K562 (cell line): ENCODE measurements around the gene NACAD. TPM values are rescaled to one million over a fixed set of nuclear protein-coding genes. Genes with fewer than 3 reads are reported as not detected.

ENCODE experiments used
- ATAC-seq: fragments of 200-7000 bp; cut with Tn5 transposase; 3 replicates; pipeline ENCODE4 v1.9.1; 2020; ENCODE audit warnings: moderate library complexity
- BruUV-seq: library from RNA; stranded (reverse); fragments of 400-500 nt; replicated peaks from 2 replicates; lab custom pipeline; 2021; lab: Mats Ljungman, UMichigan
- CTCF ChIA-PET: fragments of 300-600 bp; formaldehyde crosslinking; extraction: SDS; loops from one replicate; lab custom pipeline; 2021; ENCODE audit warnings: low intra/inter-chr PET ratio; lab: Yijun Ruan, JAX
- POLR2A ChIA-PET: fragments of 300-600, 350-650 bp; sonication (Branson Sonifier 250); formaldehyde crosslinking; extraction: SDS; loops from one replicate; lab custom pipeline; 2021; ENCODE audit warnings: antibody characterized with exemption, inconsistent platforms; lab: Yijun Ruan, JAX
- DNase-seq, 4 experiments: peaks; one replicate each; pipeline versions ENCODE4 v3.0.0 to v3.0.0-alpha.2; 2011 to 2018; ENCODE audit warnings: low spot score in 3 of 4, mixed read lengths in 3 of 4; ENCODE audit errors: extremely low read depth in 1 of 4
- FAIRE-seq: peaks from 2 replicates; lab custom pipeline; 2011; peaks lifted over from hg19 to GRCh38; lab: Jason Lieb, UNC
- H2AFZ ChIP-seq: 2 replicates; pipeline ENCODE4 v1.6.0; 2011; ENCODE audit warnings: low read depth, low read length, control low read depth, inconsistent platforms
- H3K27ac ChIP-seq: fragments of 200-600 bp; 3 replicates; pipeline ENCODE4 v1.8.0; 2011; ENCODE audit warnings: low read depth, mild to moderate bottlenecking, control low read depth, inconsistent platforms, low read length, moderate library complexity, mixed read lengths; ENCODE audit errors: extremely low read depth
- H3K27me3 ChIP-seq, 2 experiments: fragments of 300-600 bp in 1 of 2; 2 replicates in 1 of 2; 3 replicates in 1 of 2; pipeline versions ENCODE4 v1.6.0 to v1.8.0; 2011; ENCODE audit warnings: inconsistent platforms in 2 of 2, low read length in 2 of 2, mild to moderate bottlenecking in 1 of 2, mixed read lengths in 1 of 2, moderate library complexity in 1 of 2; ENCODE audit not compliant: control insufficient read depth in 2 of 2, insufficient read depth in 2 of 2
- H3K36me3 ChIP-seq: fragments of 300-600 bp; 3 replicates; pipeline ENCODE4 v1.8.0; 2011; ENCODE audit warnings: mild to moderate bottlenecking, low read length, inconsistent platforms; ENCODE audit not compliant: control insufficient read depth, insufficient read depth
- H3K4me1 ChIP-seq, 2 experiments: fragments of 200-600 bp in 1 of 2; replicated peaks in 1 of 2; 2 replicates in 1 of 2; 3 replicates in 1 of 2; pipeline versions ENCODE4 v1.5.1 to v1.8.0; 2011; ENCODE audit warnings: inconsistent platforms in 2 of 2, low read length in 2 of 2, mild to moderate bottlenecking in 1 of 2, mixed read lengths in 1 of 2, moderate library complexity in 1 of 2; ENCODE audit not compliant: control insufficient read depth in 2 of 2, insufficient read depth in 2 of 2
- H3K4me2 ChIP-seq: 2 replicates; pipeline ENCODE4 v1.6.1; 2011; ENCODE audit warnings: low read length, control low read depth, inconsistent platforms, mixed read lengths; ENCODE audit not compliant: insufficient read depth
- H3K4me3 ChIP-seq: fragments of 200-600 bp; sonication (generic), shearing (Covaris generic); 2 replicates; pipeline ENCODE4 v1.5.1; 2016; ENCODE audit warnings: control low read depth, inconsistent platforms
- H3K79me2 ChIP-seq: fragments of 200-600 bp; 3 replicates; pipeline ENCODE4 v1.8.0; 2011; ENCODE audit warnings: low read length, inconsistent platforms; ENCODE audit not compliant: control insufficient read depth, insufficient read depth
- H3K9ac ChIP-seq, 2 experiments: 2 replicates each; pipeline versions ENCODE4 v1.6.0 to v1.6.1; 2011; ENCODE audit warnings: low read depth in 2 of 2, low read length in 2 of 2, control low read depth in 1 of 2, inconsistent platforms in 1 of 2, mild to moderate bottlenecking in 1 of 2, mixed read lengths in 1 of 2; ENCODE audit not compliant: insufficient read depth in 1 of 2
- H3K9me1 ChIP-seq: one replicate; pipeline ENCODE4 v1.6.0; 2011; ENCODE audit warnings: inconsistent platforms, mild to moderate bottlenecking, low read length, moderate library complexity; ENCODE audit not compliant: control insufficient read depth, insufficient read depth
- H3K9me3 ChIP-seq: replicated peaks from 2 replicates; pipeline ENCODE4 v1.5.1; 2011; ENCODE audit warnings: low read depth, low read length, inconsistent platforms; ENCODE audit not compliant: control insufficient read depth, insufficient read depth
- H4K20me1 ChIP-seq: replicated peaks from 2 replicates; pipeline ENCODE4 v1.6.1; 2011; ENCODE audit warnings: low read length, inconsistent platforms, mixed read lengths; ENCODE audit not compliant: control insufficient read depth, insufficient read depth
- CTCF ChIP-seq, 3 experiments: IDR thresholded peaks in 2 of 3; conservative IDR thresholded peaks in 1 of 3; 2 replicates each; pipeline ENCODE4 v1.5.1; 2011 to 2012; ENCODE audit warnings: low read length in 3 of 3, mild to moderate bottlenecking in 3 of 3, control low read depth in 2 of 3, improper control_type of control experiment in 1 of 3, inconsistent platforms in 1 of 3, low read depth in 1 of 3, mixed read lengths in 1 of 3, moderate library complexity in 1 of 3; ENCODE audit not compliant: insufficient read depth in 2 of 3
- FOXK2 ChIP-seq, 2 experiments: fragments of 450-650 bp; IDR thresholded peaks in 1 of 2; conservative IDR thresholded peaks in 1 of 2; 2 replicates each; pipeline ENCODE4 v1.6.1; 2016; ENCODE audit warnings: low read depth in 2 of 2, mild to moderate bottlenecking in 1 of 2
- IFI16 ChIP-seq: fragments of 250-450 bp; sonication (Bioruptor Pico); IDR thresholded peaks from 2 replicates; pipeline ENCODE4 v2.1.2; 2022; ENCODE audit warnings: mild to moderate bottlenecking, inconsistent platforms
- KLF13 ChIP-seq: fragments of 450-650 bp; IDR thresholded peaks from 2 replicates; pipeline ENCODE4 v1.6.1; 2016; ENCODE audit warnings: missing genetic modification characterization, low read depth, mild to moderate bottlenecking, missing compliant biosample characterization, moderate library complexity, borderline replicate concordance
- SMAD1 ChIP-seq: fragments of 150-350 bp; IDR thresholded peaks from 2 replicates; pipeline ENCODE4 v1.6.1; 2014; ENCODE audit warnings: low read length, low read depth; ENCODE audit not compliant: partially characterized antibody
- SMARCE1 ChIP-seq: fragments of 450-650 bp; IDR thresholded peaks from 2 replicates; pipeline ENCODE4 v1.7.1; 2016; ENCODE audit warnings: mild to moderate bottlenecking
- WGBS: fragments of 100-300 bp; shearing (Covaris generic); methylation state at CpG from one replicate; pipeline ENCODE4 v1.1.6; 2016; ENCODE audit warnings: low coverage, mixed read lengths; ENCODE audit not compliant: insufficient coverage; ENCODE audit errors: missing lambda C conversion rate; 5-methylcytosine and 5-hydroxymethylcytosine counted together
- in situ Hi-C: fragments of 300-500 bp; cut with MboI; formaldehyde crosslinking; loops from 4 replicates; pipeline ENCODE4 v1.15.0; 2018; ENCODE audit warnings: inconsistent platforms, mixed read lengths
- intact Hi-C: fragments of 100-400 bp; cut with micrococcal nuclease; formaldehyde crosslinking; loops from 2 replicates; pipeline ENCODE4 v1.14.2; 2022
- polyA plus RNA-seq, 8 experiments: library from polyadenylated mRNA; depleted of rRNA in 4 of 8; stranded (reverse) in 5 of 8; unstranded in 3 of 8; fragments of >200 nt; fragmentation: Nextera tagmentation in 2 of 8; fragmentation: Illumina TruSeq in 1 of 8; extraction: Ambion mirVana in 2 of 8; extraction: Trizol in 1 of 8; gene quantifications; 2 replicates each; pipeline versions ENCODE4 v1.2.1 to v1.2.3, GENCODE V29; 2011 to 2014; ENCODE audit warnings: inconsistent platforms in 1 of 8, missing spikeins in 1 of 8
- total RNA-seq, 7 experiments: library from RNA; depleted of rRNA in 6 of 7; stranded (reverse); fragments of >200 nt in 6 of 7; fragmentation: Illumina TruSeq in 2 of 7; extraction: Trizol in 2 of 7; gene quantifications; 2 replicates each; pipeline versions ENCODE4 v1.2.1 to v1.2.3, GENCODE V29; 2011 to 2021; ENCODE audit warnings: low replicate concordance in 1 of 7

The NACAD gene
- total and polyA plus RNA-seq, 9 of the 15 experiments (the other 6 are each of a cell fraction or from before 2014, with no cell fraction given): under 0.01 to 0.03 (median 0.02) TPM; not detected in 5

- intact Hi-C loops (no loop called here), in situ Hi-C loops (no loop called here)
- 52% methylated on average over 4 of the region's 9 CpGs for WGBS
- H3K4me2 ChIP-seq: no peak overlapping the region
- H3K27ac ChIP-seq: no peak overlapping the region
- TF ChIP-seq SMAD1 (no peak), FOXK2 (conservative IDR thresholded peaks at IDR 0.05 in 1 of 2, IDR thresholded peaks at IDR 0.05 in 1 of 2; ENCODE audit: low read depth in 2 of 2) (no peak), SMARCE1 (no peak), CTCF (IDR thresholded peaks at IDR 0.05 in 2 of 3, conservative IDR thresholded peaks at IDR 0.05 in 1 of 3; ENCODE audit: insufficient read depth in 2 of 3, low read depth in 1 of 3, low read length in 3 of 3) (0 out of 6 replicates have a peak, but pooled peaks of 1 of the 3 experiments have one; percentile 11), IFI16 (CRISPR knock-in tag) (no peak), KLF13 (tag) (no peak)
- DNase-seq: no peak
- ChIA-PET POLR2A (interaction anchor here (0.7 kb wide), 1 partner anchor 9 kb away, joined by 3 read pairs; no protein-coding TSS in a partner anchor), CTCF (interaction anchor here (0.6 kb wide), 1 partner anchor 772 kb away, joined by 5 read pairs; no protein-coding TSS in a partner anchor)
- peak overlapping the region in 1 of 2 experiments; percentile 20; a peak in 1 of 4 replicates for H3K9ac ChIP-seq
- H3K27me3 ChIP-seq: no peaks in the 10 kb centered on the region; a peak in 1 of 5 replicates
- peaks cover 5% of the 10 kb centered on the region; the same call in 1 of the 3 replicates for H3K36me3 ChIP-seq
- H3K9me3 ChIP-seq: no peaks in the 10 kb centered on the region
- no peak for FAIRE-seq
- no peak overlapping the region for H2AFZ ChIP-seq
- H4K20me1 ChIP-seq: peaks cover 4% of the 10 kb centered on the region
- no peak overlapping the region for H3K4me3 ChIP-seq
- no peak; the same call in 2 of the 3 replicates for ATAC-seq
- peaks cover 0 to 39% of the 10 kb centered on the region in 2 experiments; a peak in 2 of 5 replicates for H3K4me1 ChIP-seq
- H3K79me2 ChIP-seq: no peaks in the 10 kb centered on the region
- no TSS peak for BruUV-seq
- H3K9me1 ChIP-seq: no peaks in the 10 kb centered on the region
These were observed 7.1 kb downstream of the NACAD start for GRCh38 chr7:45081670-45081974.
